NCI-H187 treated with DMSO at 0.1 percent for 48 hours (cell line): ENCODE measurements around the gene FAM193B.
"Not testable (repeated sequence)": the region's sequence is repeated elsewhere in the genome, so short reads cannot be mapped to it uniquely, and the experiment has no call there.

Source experiments
- DNase-seq: peaks from one replicate; lab custom pipeline; 2025; lab: John Stamatoyannopoulos, UW

Gene FAM193B

DNA sequence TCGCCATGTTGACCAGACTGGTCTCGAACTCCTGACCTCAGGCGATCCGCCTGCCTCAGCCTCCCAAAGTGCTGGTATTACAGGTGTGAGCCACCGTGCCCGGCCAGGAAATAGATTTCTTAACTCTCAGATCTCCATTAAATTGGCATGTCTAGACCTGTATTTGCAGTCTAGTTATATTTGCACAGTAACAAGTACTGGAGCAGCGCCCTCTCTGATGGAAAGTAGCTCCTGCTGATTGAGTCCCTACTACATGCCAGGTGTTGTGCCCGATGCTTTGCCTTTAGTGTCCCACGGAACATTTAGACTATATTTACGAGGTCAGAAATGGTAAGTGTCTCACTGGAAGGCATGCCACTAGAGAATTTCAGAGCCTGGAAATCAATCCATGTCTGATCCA lies 21.8 kb upstream of the FAM193B start:
- no peak for DNase-seq

DNA sequence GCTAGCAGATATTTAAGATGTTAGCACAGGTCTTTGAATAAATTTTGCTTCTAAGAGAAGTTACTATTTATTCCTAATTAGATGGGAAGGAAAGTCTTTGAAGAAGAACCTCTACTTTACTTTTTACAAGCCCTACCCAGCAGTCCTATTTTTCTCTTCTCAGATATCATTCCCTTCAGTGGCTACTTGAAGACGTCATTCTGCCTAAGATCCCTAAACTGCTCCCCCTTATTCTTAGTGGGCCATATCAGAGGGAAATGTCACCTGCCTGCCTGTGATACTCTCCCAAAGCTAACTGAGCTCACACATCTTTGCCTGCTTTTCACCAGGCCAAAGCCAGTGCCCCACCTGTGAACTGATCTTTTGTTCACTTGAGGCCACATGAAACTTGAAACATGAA lies 21.1 kb upstream of the FAM193B start:
- DNase-seq = no peak

DNA sequence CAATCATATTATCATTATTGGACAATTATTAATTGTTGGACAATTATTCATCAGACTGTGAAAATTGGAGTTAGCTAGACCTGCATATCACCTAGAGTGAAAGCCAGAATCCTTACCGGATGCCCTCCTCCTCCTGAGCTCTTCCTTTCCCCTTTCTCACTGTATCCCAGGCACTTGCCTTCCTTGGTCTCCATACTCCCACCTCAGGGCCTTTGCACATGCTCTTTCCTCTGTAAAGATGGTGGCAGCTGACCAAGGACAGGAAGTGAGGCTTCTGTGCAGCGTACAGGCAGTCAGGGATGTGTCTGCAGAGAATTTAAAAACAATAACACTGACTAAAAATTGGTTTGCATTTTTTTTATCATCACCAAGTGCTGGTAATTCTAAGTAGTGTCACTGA lies 15.5 kb upstream of the FAM193B start:
- no peak for DNase-seq

DNA sequence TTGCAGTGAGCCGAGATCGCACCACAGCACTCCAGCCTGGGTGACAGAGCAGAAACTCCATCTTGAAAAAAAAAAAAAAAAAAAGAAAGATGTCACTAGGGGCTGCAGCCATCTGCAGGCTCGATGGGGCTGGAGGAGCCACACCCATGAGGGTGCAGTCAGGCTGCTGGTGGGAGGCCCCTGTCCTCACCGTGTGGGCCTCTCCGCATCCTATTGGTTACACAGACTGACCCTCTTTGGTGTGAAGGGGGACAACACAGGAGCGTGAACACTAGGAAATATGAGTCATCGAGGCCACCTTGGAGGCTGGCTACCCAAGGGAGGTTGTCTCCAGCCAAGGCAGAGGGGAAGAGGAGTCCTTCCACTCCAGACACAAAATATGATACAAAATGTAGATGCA lies 14.0 kb upstream of the FAM193B start:
- DNase-seq = no peak

DNA sequence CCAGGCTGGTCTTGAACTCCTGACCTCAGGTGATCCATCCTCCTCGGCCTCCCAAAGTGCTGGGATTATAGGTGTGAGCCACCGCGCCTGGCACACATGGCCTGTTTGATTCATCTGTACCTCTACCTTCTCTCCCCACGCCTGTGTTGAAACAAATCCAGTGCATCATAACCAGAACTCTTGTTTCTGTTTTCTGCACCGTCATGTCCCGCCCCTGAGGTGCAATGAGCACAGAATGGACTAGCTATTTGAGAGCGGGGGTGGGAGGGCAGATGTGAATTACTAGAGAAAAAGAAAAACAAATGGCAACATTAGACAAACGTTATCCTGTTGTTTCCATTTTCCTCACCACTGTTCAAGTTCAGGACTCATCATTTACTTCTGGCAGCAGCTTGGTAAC lies 10.7 kb upstream of the FAM193B start:
- no peak for DNase-seq

DNA sequence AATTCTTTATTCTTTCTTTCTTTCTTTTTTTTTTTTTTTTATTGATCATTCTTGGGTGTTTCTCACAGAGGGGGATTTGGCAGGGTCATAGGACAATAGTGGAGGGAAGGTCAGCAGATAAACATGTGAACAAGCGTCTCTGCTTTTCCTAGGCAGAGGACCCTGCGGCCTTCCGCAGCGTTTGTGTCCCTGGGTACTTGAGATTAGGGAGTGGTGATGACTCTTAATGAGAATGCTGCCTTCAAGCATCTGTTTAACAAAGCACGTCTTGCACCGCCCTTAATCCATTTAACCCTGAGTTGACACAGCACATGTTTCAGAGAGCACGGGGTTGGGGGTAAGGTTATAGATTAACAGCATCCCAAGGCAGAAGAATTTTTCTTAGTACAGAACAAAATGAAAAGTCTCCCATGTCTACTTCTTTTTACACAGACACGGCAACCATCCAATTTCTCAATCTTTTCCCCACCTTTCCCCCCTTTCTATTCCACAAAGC lies 5.1 kb upstream of the FAM193B start:
- DNase-seq = not testable (repeated sequence)

DNA sequence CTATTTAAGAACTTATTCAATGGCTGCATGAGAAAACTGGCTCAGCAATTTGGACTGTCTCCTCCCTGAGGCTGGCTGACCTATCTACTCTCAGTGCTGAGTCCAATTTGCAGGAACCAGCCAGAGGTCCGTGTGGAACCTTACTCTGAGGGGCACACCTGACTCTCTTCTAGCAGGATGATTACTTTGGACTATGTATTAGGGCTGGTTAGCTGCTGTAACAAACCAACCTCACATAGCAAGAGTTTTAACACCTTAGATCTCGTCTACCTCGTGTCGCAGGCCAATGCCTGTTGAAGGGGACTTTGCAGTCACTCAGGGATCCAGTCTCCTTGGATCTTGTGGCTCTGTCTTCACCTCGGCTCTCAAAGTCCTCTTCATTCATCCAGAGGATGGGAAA lies 3.4 kb upstream of the FAM193B start:
- DNase-seq = no peak

DNA sequence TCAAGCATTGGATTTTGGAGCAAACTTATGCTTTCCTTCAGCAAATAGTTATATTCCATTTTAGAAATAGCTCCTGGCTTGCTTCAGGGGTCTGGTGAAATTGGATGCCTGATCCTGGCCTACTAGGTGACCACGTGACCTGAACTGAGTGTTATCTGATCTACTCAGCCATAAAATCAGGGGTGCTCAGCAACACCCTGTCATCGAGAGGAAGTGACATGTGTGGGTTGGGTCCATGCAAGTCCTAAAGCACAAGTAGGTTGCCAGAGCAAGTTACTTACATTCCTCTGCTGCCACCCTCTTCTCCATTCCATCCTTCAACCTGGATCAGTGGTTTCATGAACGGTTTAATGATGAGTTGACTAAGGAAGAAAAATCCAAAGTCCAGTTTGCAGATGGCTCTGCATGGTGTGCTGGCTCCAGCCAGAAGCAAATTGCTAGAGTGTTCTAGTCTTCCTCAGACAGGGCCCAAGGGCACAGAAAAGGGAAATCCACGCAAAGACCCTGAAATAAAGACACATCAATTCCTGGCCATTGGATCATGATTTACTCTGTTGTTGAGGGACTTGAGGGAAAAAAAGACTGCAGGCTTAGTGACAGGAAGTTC lies 2.8 kb upstream of the FAM193B start:
- DNase-seq = no peak

DNA sequence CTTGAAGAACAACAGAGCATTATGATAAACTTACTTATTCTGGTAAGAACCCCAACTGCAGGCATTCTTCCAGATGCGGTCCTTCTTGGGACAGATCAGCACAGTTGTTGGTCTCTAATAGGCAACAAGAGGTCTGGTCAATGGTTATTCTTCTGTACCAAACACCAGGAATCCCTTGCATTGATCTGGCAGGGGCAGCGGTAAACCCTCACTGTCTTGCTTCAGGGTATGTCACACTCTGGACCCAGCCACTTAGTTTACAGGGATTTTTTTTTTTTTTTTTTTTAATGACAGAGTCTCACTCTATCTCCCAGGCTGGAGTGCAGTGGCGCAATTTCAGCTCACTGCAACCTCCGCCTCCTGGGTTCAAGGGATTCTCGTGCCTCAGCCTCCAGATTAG lies 1.3 kb upstream of the FAM193B start:
- no peak for DNase-seq

DNA sequence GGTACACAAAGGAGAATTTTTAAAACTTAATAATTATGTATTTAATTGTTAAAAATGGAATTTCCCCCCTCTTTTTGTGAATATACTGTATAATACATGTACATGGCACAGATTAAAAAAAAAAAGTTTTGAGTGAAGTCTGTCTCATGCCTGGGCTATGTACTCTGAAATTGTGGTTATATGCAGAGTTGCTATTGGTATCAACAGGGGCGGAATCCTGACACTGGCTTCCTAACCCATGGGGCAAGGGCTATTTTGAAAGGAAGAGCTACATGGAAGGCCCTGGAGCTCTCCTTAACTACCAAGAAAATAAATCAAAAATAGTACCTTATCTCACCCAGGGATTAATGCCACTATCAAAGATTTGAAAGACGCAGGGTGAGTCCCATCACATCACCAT lies 865 bp upstream of the FAM193B start:
- DNase-seq = no peak

DNA sequence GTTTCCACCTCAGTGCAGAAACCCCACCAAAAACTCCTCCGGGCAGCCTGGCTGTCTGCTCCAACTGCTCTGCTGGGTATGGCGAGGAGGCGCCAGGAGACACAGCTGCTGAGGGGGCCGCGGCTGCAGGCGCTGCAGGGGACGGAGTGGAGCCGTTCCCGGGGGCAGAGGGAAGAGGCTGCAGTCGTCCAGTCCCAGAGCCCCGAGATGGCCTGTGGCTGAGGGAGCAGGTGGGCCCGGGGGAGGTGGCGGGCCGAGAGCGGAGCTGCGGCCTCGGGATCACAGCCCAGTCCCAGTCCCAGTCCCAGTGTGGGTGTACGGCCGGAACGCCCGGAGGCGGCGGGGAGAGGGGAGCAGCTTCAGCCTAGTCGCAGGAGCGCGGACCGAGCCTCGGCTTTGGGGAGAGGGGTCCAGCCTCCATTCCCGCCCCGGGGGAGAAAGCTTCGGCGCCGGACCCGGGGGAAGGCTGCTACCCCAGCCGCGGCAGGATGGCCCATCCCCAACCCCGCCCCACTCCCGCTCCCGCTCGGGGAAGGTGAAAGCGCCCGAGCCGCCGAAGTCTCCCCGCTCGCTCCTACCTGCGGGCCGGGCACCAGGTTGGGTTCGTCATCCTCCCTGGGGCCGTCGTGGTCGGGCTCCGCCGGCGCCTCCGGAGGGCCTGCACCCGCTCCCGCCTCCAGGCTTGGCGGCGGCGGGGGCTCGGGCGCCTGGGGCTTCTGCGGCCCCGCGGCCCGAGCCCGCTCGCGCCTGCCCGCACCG lies 513 bp downstream of the FAM193B start:
- no peak for DNase-seq

DNA sequence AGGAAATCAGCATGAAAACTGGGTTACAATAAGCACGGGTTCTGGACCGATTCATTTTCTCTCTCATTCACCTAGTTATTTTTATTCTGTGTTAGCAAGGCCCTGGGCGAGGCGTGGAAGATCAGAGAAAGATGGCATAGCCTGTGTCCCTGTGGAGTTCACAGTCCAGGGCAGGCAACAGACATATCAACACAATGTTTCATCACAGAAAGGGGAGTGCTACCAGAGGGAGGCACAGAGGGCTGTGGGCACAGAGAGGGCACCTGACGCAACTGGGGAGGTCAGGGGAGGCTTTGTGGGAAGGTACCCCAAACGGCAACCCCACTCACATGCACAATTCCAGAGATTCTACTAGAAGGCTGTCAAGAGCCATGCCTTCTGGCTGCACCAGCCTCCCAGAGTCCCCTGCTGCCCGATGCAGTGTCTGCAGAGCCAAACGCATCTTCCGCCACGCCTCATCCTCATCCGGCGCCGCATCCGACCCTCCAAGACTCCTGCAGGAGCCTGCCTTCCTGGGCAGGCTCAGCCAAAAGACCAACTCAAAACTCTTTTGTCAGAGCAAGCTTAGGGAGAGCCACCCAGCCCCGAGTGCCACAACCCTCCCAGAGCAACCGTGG lies 1.4 kb downstream of the FAM193B start:
- no peak for DNase-seq

DNA sequence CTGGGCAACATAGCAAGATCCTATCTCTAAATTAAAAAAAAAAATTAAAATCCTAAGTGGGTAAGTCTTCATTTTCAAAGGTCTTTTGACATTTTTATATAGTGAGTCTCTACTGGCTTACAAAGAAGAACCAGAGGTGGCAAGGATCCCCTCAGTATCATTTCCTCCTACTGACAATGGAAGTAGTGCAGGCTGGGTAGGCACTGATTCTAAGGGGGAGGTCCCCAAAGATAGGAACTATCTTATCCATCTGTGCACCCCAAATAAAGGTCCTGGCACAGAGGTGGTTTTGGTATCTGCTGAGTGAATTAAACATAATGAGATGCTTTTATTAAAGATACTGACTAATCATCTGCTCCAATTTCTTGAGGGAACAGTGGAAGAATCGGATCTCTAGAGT lies 4.2 kb downstream of the FAM193B start:
- DNase-seq = no peak

DNA sequence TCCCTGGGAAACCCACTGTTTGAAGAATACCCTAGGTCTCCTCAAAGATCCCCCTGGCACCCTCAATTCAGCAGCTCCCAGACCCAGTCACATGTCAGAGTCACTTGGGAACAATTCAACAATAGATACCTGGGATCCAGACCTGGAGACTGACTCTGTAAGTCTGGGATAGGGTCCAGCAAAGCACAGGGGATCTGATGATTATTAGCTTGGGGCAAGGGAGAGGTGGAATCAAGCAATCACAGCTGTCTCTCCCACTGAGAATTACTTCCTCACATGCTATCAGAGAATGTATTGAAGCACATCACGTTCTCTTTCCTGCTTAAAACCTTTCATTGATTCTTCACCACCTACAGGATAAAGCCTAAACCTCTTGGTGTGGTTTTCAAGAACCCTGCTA lies 5.9 kb downstream of the FAM193B start:
- no peak for DNase-seq

DNA sequence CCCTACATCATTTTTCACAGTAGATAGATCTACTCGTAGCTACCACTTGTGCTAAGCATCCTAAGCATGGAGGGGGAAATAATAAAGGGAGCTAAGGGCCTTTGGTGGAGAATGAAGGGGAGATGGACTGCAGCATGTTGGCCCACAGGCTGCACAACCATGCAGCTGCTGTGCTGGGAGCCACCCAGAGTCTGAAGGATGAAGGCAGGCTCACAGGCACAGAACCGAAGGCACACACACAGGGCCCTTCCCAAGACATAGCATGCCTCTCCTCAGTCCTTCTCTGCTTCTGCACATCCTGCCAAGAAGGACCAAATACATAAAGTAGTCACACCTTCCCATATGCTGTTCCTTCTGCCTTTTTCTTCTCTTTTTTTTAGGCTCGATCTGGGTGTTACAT lies 6.6 kb downstream of the FAM193B start:
- DNase-seq = no peak

DNA sequence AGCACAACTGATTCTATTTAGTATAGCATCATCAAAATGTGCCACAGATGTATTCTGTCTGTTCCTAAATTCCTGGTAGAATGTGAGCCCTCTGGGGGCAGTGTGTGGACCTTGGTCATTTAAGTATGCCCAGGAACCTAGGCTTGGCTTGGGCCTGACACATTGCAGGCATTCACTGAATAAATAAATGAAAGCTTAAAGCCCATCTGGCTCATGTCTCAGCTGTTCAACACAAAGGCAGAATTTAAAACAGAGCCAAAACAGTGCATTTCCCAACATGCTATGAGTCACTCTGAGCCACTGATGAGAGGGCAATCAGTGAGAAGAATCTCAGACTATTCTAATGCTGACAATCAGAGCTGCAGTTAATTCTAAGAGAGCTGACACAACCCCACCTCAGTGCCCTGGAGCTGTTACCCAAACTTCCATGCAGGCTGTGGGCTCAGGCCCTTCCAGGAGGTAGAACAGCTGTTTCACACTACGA lies 8.1 kb downstream of the FAM193B start:
- no peak for DNase-seq

DNA sequence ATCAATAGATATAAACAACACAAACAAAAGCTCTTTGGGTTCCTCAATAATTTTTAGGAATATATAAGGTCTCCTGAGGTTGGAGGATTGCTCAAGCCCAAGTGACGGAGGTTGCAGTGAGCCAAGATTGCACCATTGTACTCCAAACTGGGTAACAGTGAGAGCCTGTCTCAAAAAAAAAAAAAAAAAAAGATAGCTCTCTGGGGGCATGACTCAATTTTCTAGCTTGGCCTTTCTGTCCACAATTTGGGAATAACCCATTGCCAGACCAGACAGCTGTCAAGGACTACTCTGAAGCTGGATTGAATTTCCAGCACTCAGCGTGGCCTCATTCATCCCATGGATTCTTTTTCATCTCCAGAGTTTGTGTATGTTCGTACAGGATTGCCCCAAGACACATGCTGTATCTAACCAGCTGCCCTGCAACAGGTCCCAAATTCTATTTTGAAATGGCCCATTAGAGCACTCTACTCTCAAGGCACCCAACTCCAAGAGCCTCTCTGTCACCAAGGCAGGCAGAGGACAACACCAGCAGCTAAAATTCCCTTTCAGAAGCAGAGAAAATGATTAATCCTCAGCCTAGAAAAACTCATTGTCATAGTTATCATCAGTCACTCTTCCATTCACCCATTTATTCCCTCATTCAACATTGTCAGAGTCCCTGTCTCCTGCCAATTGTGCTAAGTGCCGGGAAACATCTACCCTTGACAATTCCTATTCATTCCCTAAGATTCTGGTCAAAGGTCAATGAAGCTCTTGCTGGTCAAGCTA lies 8.7 kb downstream of the FAM193B start:
- DNase-seq = no peak

DNA sequence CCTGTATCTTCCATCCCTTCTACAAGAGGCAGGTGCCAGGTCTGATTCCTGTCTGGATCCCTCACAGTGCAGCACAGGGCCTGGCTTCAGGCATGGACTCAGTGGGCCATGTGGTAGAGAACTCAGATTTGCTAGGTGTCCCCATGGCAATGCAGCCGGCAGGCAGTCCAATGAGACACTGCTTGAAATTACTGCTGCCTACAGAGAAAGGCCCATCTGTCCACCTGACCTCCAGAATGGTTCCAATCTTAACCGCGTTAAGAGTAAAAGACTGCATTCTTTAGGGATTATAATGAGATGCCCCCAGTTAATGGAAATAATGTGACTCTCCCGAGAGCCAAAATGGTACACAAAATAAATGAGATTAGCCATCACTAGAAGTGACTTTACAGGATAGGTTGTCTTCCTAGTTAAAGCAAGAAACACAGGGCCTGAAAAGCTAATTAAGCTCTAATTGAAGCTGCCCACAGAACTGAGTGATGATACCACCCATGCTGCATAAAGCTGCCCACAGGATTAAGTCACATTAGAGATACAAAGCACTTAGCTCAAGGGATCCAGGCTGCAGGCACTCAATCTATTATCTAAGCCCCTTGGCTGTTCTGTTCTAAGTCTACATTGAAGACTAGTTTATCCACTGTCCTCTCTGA lies 11.4 kb downstream of the FAM193B start:
- no peak for DNase-seq

DNA sequence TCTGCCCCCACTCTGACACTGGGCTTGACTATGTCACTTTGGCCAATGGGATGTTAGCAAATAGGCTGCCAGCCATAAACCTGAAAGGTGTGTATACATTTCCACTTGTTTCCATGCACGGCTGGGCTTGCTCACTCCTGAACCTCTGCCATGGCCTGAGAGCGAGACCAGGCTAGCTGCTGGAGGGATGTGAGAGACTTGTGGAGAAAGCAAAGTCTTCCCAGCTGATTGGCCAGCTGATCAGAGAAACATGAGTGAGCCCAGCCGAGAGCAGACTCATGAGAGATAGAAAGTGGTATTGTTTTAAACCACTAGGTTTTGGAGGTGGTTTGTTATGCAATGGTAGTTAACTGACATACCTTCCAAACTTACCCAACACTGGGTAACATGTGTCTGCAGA lies 13.9 kb downstream of the FAM193B start:
- DNase-seq = no peak

DNA sequence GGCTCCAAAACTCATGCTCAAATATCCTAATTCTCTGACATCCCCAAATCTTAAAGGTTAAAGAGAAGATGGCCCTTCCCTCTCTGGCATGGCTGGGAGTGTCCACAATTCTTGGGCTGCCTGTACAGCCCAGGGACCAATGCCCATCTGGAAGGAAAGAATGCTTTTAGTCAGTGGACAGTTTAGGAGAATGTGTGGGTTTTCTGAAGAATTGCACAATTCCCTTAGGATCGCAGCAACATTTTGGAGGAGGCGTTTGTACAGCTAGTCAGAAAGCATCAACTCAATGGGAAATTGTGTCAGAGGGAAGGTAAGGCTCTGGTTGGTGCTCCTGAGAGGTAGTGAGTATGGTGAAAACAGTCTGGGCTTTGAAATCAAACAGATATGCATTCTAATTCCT lies 15.0 kb downstream of the FAM193B start:
- DNase-seq = no peak

DNA sequence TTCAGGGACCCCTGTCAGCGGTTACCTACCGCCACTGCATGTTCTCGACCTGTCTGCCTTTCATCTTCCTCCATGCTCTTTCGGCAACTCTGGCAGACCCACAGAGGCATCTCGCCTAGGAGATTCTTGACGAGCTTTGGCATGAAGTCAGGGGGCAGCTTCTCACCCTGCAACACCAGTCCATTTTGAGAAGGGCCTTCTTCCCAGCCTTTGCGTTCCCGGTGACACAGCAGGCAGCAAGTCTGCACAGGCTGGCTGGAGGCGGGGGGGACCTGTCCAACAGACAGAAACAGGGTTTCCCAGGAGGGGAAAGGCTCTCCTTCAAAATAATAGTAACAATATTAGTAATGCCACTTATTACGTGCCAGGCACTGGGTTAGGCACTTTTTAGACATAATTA lies 15.5 kb downstream of the FAM193B start:
- no peak for DNase-seq
